Muscle of back (tissue), 11 donors: ENCODE results near the gene ADARB1. TPM values are rescaled to one million over a fixed set of nuclear protein-coding genes. Genes with fewer than 3 reads are reported as not detected.

Experiments
- DNase-seq, 3 donors: peaks; one replicate each; pipeline versions ENCODE4 v3.0.0 to v3.0.0-alpha.2; 2013
- polyA plus RNA-seq, 10 donors: library from polyadenylated mRNA; unstranded; fragments of 120-200 nt; gene quantifications; one replicate each; pipeline ENCODE4 v1.2.1, GENCODE V29; 2013; ENCODE audit not compliant: insufficient read length in 10 of 10

The ADARB1 gene
- polyA plus RNA-seq, 10 donors = 20.7 to 31.9 (median 25.8) TPM

DNA sequence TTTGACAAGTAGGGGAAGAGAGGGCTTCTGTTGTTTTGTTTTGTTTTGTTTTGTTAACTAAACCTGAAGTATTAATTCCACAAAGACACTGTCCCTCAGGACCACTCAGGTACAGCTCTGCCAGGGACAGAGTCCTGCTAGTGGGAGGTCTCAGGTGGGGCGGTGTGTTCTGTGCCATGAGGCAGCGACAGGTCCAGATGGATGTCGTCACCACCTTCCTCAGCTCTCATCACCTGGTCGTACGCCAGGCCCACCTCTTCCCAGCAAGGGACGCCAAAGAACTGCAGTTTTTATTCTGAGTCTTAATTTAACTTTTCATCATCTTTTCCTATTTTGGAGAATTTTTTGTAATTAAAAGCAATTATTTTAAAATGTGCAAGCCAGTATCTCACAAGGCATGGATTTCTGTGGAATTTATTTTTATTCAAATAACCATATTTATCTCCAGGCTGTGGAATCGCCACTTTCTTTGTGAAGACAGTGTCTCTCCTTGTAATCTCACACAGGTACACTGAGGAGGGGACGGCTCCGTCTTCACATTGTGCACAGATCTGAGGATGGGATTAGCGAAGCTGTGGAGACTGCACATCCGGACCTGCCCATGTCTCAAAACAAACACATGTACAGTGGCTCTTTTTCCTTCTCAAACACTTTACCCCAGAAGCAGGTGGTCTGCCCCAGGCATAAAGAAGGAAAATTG is 150.8 kb downstream of the ADARB1 start:
- DNase-seq = no peak

GRCh38 chr21:45225741-45226327 is 151.5 kb downstream of the ADARB1 start:
- no peak for DNase-seq

DNA sequence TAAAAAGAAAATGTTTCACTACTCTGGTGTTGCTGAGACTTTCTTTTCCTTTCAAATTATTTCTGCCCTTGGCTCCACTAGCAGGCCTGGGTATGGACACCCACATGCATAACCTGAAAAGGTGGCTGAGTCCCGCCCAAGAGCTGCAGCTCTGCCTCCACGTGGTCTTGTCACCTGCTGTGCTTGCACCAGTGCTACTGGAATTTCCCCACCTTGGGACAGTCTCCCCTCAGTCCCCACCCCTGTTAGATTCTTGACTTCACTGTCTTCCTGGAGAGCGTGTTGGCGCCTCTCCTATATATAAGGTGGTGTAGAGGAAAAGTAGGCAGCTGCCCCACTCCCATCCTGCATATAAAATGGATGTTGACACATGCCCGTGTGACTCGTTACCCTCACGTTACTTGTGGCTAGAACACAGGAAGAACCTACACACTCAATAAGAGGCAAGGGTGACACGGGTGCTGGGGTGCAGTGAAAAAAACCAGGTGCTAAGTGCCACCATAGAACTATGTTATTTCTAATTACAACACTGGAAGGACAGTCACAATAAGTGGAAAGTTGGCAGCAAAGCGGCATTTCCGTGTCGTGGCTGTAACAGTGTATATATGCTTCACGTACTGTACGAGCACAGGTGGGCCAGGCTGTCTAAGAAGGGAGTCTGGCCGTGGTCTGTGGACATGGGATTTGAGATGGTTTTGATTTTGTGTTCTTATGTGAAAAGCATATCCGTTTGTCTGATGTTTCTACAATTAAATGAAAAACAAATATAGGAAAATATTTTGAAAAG is 152.4 kb downstream of the ADARB1 start:
- DNase-seq = no peak

GRCh38 chr21:45227735-45228134 is 153.4 kb downstream of the ADARB1 start:
- DNase-seq = no peak

DNA sequence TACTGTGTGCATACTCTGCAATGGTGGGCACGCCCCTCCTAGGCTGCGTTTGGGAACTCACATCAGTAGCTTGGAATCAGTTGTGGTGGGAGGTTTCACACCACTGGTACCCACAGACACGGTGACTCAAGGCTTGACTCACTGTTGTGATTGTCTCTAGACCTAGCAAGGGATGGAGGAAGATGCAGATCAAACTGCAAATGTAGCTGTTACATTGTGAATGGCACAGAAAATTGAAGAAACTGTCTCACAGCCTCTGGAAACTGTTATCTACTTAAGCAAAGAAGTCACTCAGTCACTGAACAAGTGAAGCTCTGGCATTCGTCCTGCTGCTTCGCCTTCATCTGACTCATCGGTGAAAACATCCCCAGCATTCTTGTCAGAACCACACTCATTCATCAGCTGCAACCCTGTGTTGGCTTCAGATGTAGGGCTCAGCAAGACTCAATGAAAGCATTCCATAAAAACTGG is 153.8 kb downstream of the ADARB1 start:
- DNase-seq = peak in 1 of 3 donors; percentile 96

- DNase-seq = no peak
Measured at GRCh38 chr21:45228656-45229240, 154.4 kb downstream of the ADARB1 start.

GRCh38 chr21:45231705-45232104 is 157.3 kb downstream of the ADARB1 start:
- DNase-seq = no peak

DNA sequence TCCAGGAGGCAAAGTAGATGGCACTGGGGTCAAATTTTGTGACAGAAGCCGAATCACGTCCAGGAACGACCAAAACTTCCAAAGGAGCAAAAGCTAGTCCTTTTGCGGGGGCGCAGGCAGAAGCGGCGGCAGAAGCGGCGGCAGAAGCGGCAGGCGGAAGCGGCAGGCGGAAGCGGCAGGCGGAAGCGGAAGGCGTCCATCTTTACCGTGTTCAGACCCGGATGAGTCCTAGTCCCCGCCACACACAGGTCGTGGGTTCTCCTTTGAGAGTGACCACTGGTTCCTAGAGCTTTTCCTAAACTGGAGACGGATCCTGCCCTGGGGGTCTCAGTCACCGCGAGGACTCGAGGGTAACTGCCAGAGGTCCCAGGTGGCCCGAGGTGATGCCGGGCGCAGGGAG is 159.7 kb downstream of the ADARB1 start:
- DNase-seq = no peak

- no peak for DNase-seq
Measured at GRCh38 chr21:45234965-45235364, 160.6 kb downstream of the ADARB1 start.

DNA sequence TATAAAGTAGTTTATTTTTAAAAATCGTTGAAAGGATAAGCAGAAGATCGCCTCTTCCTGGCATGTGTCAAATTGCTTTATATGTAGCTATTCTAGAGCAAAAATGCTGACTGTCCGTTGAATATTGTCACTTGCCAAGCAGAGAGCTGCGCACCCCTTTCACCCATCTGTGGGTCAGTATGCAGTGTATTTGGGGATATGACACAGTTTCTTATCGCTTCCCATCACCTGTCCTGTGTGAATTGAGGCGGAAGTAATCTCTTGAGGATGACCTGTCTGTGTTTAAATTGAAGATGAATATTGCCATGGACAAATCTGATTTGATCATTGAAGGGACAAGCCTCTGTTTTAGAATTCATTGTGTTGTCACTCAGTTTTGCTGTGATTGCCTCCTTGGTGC is 161.1 kb downstream of the ADARB1 start:
- DNase-seq = no peak

DNA sequence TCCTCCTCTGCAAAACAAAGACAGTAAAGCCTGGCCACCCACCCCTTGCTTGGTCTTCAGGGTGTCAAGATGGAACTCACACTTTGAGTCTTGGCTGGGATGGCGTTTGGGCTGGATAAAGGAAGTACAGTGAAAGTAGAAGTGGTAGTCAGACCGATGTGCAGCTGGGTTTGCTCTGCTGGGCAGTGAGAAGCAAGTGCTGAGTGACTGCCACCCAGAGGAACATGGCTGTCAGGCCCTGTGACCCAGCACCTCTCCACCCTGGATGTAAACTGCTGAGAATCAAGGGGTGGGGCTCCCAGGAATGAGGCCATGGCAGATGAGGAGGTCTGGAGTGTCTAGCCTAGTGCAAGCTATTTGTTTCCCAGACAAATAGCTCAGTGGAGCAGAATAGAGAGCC is 162.1 kb downstream of the ADARB1 start:
- no peak for DNase-seq

DNA sequence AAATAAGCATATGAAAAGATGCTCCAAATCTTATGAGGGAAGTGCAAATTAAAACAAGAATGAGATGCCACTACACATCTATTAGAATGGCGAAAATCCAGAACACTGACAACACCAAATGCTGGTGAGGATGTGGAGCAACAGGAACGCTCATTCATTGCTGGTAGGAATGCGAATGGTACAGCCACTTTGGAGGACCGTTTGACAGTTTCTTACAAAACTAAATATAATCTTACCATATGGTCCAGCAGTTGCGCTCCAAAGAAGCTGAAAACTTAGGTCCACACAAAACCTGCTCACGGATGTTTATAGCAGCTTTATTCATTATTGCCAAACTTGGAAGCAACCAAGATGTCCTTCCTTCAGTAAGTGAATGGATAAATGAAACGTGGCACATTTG is 163.0 kb downstream of the ADARB1 start:
- no peak for DNase-seq

- no peak for DNase-seq
Measured at GRCh38 chr21:45241357-45241756, 167.0 kb downstream of the ADARB1 start.

DNA sequence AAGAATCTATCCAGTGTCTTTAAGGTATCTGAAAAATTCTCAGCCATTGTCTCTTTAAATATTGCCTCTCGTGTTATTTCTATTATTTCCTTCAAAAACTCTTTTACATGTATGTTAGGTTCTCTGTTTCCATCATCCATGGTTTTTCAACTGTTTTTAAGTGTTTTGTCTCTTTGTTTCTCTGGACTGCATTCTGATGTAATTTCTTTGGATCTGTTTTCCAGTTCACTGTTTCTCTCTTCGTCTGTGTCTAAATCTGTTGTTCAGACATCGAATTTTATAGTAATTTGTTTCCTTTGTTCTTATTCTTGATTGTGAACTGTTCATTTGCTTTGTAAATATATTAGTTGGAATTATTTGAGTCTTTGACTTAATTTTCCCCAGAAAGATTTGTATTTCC is 169.2 kb downstream of the ADARB1 start:
- DNase-seq = no peak

DNA sequence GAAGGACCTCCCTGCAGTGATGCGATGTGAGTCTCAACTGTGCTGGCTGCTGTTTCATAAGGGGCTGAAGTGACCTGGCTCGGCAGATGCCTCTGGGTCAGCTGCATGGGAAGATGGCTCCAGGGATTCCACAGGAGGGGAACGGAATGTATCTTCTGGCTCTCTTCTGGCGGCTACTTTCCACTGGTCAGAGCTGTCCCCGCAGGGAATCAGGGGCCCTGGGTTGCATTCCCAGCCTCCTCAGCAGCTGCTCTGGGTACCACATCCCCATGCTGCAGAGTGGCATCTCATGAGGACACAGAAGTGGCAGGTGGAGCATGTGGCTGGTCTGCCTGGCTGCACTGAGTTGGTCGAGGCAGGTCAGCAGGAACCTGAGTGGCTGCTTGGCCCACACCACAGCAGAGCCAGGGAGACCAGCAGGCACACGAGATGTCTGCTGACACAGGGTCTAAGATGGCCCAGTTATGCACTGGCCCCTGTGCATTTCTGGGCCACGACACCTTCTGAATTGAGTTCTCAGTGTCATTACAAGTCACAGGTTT is 170.5 kb downstream of the ADARB1 start:
- peak in 1 of 3 donors; percentile 34 for DNase-seq

DNA sequence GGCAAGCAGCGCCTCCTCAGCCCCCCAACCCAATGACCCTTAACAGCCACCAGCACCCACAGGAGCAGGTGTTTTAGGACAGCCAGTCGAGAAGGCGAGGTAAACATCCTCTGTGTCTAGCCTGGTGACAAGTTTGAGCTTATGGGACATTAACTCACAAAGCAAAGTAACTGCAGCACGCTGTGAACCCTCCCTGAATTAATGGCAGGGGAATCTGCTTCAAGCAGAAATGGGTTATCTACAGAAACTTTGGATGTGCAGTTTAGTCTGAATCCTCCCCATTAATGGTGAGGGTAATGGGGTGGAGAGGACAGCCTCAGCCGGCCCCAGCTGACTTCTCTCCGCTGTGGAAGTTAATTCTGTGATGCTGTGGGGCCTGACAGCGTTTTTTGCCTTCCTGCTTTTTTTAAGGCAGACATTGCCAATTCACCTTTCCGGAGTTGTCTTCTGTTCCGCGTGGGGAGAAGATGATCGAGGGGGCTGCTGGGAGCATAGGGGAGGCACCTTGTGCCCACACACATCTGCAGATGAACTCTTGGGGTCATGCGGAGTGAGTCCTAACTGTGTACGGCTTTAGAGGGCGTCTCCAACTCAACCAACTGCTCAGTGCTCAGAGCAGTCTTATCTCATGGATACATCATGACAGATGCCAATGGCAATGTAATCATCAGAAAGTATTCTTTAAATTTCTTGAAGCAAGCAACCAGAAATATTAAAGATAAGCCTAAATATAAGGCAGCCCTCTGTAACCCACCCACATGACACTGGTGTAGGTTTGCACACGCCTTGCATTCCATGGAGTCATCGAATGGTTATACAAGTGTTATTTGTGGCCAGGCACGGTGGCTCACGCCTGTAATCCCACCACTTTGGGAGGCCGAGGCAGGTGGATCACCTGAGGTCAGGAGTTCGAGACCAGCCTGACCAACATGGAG is 172.3 kb downstream of the ADARB1 start:
- no peak for DNase-seq

DNA sequence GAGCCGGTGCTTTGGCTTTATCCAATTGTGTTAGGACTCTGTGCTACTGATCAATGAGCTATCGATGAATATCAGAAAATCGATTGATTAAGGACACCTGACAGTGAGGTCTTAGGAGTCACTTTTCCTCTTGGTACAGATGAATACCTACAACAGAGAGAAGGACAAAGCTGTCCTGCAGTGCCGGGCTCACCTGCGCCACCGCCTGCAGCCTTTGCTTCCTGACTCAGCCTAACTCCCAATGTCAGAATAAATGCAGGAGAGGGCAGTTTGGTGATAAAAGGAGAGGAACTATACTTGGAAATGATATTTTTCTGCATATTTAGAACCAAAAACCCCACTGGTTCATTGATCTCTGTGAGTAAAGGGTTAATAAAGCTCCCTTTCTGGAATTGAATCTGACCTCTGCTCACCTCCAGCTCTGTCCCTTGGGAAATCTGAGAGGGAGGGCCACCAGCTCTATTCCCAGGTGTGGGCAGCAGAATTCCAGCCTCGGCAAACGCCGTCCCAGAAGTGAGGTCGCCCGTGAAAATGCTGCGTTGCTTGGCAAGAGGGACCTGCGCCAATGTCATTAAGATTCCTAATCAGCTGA is 174.0 kb downstream of the ADARB1 start:
- no peak for DNase-seq

DNA sequence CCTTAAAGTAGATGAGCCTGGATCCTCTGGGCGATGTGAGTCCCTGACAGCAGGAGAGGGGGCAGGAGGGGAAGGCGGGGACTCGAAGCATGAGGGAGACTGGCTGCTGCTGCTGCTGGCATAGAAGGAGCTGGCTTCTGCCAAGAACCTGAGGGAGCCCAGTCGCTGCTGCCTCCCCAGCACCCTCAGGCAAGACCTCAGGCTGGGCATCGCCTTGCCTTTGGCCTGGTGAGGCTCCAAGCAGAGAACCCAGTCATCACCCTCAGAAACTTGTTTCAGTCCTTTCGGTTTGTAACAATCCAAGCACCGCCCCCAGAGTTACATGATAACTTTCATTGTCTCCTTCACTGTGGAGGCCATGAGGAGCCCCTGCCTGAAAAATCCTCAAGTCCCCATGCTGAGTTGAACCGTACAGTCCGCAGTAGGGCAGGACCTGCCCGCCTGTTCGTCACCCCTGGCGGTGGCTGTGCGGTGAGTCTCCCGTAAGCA is 174.6 kb downstream of the ADARB1 start:
- peak in 2 of 3 donors; percentile 11 to 66 for DNase-seq

GRCh38 chr21:45249626-45250025 is 175.2 kb downstream of the ADARB1 start:
- DNase-seq = no peak

DNA sequence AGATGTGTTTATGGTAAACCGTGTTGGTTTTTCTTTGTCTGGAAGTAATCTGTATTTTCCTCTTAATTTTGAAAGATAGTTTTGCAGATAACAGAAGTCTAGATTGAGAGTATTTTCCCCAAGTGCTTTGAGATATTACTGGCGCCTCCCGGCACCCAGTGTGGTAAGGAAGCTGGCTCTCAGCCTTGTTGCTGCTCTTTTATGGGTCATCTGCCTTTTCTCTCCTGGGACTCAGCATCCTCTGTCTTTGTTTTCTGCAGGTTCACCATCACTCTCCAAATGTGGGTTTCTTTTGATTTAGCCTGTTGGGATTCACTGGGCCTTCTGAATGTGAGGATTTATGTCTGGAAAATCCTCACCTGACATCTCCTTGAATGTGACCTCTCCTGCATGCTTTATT is 175.9 kb downstream of the ADARB1 start:
- DNase-seq = no peak
